ENCODE data around the gene SLC25A17.
"Not testable (repeated sequence)": the region's sequence is repeated elsewhere in the genome, so short reads cannot be mapped to it uniquely, and the experiment has no call there.

SLC25A17 gene, protein sequence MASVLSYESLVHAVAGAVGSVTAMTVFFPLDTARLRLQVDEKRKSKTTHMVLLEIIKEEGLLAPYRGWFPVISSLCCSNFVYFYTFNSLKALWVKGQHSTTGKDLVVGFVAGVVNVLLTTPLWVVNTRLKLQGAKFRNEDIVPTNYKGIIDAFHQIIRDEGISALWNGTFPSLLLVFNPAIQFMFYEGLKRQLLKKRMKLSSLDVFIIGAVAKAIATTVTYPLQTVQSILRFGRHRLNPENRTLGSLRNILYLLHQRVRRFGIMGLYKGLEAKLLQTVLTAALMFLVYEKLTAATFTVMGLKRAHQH

DNA sequence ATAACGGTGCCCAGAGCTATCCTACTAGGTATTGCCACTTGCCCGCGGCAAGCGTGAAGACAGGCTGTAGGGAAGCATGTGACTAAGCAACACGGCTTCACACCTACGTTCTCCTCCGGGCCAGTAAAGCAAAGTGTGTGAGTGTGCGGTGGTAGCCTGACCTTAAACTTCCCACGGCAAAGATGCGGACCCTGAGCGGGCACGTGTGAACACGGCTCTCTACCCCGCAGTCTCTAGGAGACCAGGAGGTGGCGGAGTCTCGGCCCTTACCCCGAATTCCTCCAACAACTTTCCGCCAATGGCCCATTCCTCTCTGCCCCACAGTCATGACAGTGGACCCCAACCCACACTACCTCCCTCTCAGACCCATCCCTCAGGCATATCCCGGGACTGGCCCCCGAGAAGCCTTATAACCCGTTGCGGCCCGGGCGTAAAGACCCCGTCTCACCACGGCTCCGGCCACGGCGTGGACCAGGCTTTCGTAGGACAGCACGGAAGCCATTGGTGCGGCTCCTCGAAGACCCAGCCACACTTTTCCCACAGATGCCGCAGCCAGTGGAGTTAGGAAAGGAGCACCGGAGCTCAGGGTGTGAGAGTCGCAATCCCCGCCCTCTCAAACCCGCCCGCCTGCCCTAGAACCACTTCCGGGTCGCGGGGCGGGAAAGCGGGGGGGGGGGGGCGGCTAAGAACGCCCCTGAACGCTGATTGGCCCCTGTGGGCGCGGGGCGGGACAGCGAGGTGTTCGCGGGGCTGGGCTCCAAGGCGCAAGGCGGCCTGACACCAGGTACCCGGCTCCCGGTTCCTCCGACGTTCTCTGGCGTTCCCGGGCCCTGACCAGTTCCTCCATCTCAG is at the start of gene SLC25A17:
Gene SLC25A17, minus strand, starts transcription at position 600 of the 852 bp plus-strand sequence. Its CDS starts 98 bp downstream, at position 502.
- peak; percentile 85 for DNase-seq (ENCODE audit: low spot score)

GRCh38 chr22:40868379-40868778 is 49.2 kb upstream of the SLC25A17 start:
- not testable (repeated sequence) for DNase-seq (ENCODE audit: low spot score)

GRCh38 chr22:40867109-40867508 is 48.0 kb upstream of the SLC25A17 start:
- no peak for DNase-seq (ENCODE audit: low spot score)

GRCh38 chr22:40862537-40862936 is 43.4 kb upstream of the SLC25A17 start:
- DNase-seq (ENCODE audit: low spot score): no peak

DNA sequence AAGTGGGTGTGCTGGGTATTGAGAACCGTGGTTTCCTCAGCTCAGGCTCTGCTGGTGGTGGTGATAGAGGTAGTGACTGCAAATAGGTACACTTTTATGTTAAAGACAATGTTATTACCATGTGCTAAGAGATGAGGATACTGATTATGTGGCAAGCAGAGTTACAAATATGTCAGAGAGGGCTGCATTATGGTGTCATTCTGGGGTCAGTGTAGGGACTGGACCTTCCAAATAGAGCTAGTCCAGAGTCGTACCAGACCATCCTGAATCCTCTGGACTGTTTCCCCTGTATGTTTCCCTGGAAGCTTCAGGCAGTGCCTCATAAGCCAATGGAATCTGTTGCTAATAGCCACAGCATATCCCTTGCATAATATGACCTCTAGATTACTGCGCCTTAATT is 42.9 kb upstream of the SLC25A17 start, which contains the start of gene DNAJB7:
Gene DNAJB7, minus strand, starts transcription at position 101 of the 400 bp plus-strand sequence. CDS start 119 bp downstream, outside the sequence.
- DNase-seq (ENCODE audit: low spot score): no peak

- DNase-seq (ENCODE audit: low spot score): no peak
Measured at GRCh38 chr22:40857309-40857855, 38.2 kb upstream of the SLC25A17 start.

GRCh38 chr22:40856513-40857308 is 37.6 kb upstream of the SLC25A17 start, which contains the start of the genes ST13 and XPNPEP3:
ST13 (minus strand) TSS chr22:40856639; CDS start chr22:40856540, 99 bp downstream.
XPNPEP3 (plus strand) TSS chr22:40857148; CDS start chr22:40857182, 34 bp downstream.
- peak; percentile 96 for DNase-seq (ENCODE audit: low spot score)

DNA sequence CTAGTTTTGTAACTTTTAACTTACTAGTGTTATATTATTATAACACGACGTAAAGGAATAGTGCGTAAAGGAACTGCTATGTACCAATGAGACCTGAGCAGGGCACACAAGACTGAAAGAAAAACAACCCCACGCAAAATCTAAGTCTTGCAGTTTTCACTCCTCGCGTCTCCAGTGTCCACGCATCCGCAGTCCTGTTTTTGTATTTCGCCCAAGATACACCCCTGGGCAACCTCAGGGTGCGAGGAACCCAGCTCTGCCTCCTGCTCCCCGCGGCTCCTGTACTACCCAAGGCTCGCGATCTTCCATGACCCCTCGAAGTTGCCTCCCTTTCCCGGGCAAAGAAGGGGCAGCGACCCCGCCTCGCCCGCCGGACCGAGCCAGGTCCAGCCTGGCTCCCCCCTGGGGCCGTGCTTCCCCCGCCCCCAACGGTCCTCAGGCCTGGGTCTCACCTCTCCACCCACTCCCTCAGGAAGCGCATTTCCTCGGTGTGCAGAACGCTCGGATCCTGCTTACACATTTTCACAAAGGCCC is 36.9 kb upstream of the SLC25A17 start:
- DNase-seq (ENCODE audit: low spot score): peak; percentile 1

DNA sequence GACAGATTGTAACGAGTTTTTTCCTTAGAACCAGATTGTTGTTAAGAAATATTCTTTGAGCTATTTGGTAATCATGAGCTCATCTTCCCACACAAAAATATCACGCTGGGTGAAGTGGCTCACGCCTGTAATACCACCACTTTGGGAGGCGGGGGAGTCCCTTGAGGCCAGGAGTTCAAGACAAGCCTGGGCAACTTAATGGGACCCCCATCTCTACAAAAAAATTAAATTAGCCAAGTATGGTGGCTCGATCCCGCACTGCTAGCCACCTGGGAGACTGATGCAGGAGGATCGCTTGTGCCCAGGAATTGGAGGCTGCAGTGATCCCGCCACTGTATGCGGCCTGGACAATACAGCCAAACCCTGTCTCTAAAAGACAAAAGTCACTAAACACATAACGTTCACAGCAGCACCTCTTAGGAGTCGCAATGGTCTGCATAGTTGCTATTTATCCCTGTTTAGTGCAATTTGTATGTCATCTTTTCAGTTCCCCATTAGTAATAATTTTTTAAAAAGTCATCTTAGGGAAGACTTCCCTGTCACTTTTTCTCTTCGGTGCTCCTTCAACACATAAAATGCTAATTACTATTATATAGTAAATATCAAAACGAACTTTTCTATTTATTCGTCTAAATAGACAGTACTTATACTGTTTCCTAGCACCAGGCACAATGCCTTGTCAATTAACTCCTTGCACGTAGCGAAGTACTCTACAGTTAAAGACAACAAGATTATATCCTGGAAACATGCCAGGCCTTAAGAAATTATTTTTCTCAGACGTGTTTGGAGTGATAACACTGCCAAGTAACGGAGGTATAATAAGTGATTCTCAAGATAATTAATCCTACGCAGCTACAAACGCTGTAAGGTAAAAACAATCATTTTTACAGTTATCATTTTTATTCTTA is 36.2 kb upstream of the SLC25A17 start:
- DNase-seq (ENCODE audit: low spot score): peak; percentile 6

DNA sequence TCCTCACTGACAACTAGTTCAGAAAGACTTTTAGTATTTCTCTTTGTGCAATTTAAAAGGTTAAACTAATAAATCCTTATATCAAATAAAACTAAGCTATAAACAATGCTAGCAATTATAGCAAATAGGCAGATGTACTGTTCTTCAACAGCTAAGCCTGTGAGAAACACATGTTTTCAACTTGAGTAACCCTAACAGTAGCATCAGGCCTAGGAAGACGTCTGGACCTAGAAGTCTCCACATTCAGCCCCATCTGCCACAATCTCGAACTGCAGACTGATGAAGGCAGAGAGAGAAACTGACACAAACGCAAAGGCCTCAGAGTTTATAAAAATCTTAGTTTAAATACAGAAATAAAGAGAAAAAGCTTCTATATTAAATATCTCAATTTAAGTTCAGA is 34.8 kb upstream of the SLC25A17 start:
- no peak for DNase-seq (ENCODE audit: low spot score)

DNA sequence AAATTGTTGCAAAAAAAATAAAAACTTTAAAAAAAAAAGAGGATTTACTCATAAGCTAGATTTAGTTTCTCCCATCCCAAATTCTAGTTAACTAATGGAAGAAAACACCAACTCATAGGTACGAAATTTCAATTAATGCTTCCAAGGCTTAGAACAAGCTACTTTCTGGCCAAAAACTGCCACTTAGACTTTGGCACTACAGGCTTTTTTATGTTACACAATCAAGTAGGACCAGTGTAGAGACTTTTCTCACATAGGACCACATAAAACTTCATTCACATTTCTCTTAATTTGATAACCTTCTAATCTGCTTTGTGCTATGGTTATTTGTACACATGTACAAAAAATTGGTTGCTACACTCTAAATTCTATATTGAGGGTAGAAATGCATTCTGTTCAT is 34.2 kb upstream of the SLC25A17 start:
- no peak for DNase-seq (ENCODE audit: low spot score)

GRCh38 chr22:40845816-40846215 is 26.7 kb upstream of the SLC25A17 start:
- not testable (repeated sequence) for DNase-seq (ENCODE audit: low spot score)

DNA sequence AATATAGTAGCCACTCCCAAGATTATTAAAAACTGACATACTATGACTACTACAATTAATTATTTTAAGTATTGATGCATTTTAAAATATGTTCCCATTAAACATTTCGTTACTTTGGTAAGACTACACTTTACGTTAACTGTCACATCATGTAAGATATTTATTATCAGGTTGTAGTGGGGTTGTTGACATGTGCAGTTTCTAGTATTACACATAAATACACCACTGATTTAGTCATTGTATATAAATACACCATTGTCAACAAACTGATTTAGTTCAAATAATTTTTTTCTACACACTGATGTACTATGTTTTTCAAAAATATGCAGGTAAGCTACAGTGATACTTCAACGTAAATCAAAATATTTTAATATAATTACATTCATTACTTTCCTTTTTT is 25.8 kb upstream of the SLC25A17 start:
- DNase-seq (ENCODE audit: low spot score): no peak

- DNase-seq (ENCODE audit: low spot score): no peak
Measured at GRCh38 chr22:40838486-40838885, 19.3 kb upstream of the SLC25A17 start.

- DNase-seq (ENCODE audit: low spot score): no peak
Measured at GRCh38 chr22:40834619-40835018, 15.5 kb upstream of the SLC25A17 start.

- DNase-seq (ENCODE audit: low spot score): no peak
Measured at GRCh38 chr22:40829131-40829530, 10.0 kb upstream of the SLC25A17 start.

- no peak for DNase-seq (ENCODE audit: low spot score)
Measured at GRCh38 chr22:40826984-40827741, 8.0 kb upstream of the SLC25A17 start.

GRCh38 chr22:40826292-40826691 is 7.1 kb upstream of the SLC25A17 start:
- not testable (repeated sequence) for DNase-seq (ENCODE audit: low spot score)

- no peak for DNase-seq (ENCODE audit: low spot score)
Measured at GRCh38 chr22:40823426-40823825, 4.3 kb upstream of the SLC25A17 start.

Data from CD4-positive, alpha-beta T cell treated with Interleukin-15 for 4 hours (primary cell).